Smooth muscle cell of the brain vasculature (primary cell): ENCODE measurements around the gene TEF.

Experiments
- DNase-seq: peaks from one replicate; pipeline ENCODE4 v3.0.0-alpha.2; 2012; ENCODE audit warnings: low read depth, low spot score

The TEF gene, protein sequence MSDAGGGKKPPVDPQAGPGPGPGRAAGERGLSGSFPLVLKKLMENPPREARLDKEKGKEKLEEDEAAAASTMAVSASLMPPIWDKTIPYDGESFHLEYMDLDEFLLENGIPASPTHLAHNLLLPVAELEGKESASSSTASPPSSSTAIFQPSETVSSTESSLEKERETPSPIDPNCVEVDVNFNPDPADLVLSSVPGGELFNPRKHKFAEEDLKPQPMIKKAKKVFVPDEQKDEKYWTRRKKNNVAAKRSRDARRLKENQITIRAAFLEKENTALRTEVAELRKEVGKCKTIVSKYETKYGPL

DNA sequence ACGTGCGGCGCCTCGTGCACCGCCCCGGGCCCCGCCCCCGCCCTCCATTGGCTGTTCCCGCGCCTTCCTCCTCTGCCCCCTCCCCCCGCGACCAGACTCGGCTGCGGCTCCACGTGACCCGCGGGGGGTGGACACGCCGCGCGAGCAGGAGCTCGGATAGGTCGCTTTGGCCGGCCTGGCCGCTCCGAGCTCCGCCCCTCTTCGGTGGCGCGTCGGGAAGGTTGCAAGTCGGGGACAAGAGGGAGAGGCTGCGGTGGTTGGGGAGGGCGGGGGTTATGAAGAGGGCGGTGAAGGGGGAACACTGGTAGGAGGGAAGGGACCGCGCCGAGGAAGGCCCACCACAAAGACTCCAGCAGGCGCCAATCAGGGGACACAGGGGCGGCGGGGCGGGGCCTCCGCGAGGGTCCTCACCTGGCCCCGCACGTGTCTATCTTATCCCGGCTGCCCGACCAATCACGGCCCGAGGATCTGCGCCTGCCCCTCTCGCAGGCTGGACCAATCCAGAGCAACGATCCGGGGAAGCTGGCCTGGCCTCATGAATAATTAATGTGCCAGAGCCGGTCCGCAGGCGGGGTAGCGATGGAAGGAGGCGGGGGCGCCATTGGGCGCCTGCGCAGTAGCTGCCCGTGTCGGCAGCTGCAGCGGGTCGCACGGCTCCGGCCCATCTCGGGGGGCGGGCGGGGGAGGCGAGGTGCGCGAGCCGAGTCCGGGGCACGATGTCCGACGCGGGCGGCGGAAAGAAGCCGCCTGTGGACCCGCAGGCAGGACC is at the start of gene TEF:
Gene TEF (plus strand): TSS at position 614 of the 769 bp plus-strand sequence. CDS start 103 bp downstream, at position 717.
- peak; percentile 96 for DNase-seq

- no peak for DNase-seq
Observed at GRCh38 chr22:41332217-41332939, 49.4 kb upstream of the TEF start.

DNA sequence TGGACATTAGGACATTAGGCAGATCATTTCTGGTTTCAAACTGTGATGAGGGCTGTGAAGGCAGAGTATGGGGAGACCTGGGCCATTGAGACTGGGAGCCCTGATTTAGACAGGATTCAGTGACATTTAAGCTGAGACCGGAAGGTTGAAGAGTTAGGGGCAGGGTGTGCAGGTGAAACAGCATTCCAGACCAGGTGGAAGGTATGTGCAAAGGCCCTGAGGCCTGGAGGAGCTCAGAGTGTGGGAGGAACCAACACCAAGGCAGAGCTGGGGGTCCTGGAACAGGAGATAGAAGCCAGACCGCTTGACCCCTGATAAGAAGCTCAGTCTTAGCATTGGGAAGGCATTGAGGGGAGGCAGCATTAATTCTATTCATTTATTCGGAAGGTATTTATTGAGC is 47.9 kb upstream of the TEF start:
- no peak for DNase-seq

- DNase-seq = no peak
Observed at GRCh38 chr22:41334215-41334614, 47.5 kb upstream of the TEF start.

DNA sequence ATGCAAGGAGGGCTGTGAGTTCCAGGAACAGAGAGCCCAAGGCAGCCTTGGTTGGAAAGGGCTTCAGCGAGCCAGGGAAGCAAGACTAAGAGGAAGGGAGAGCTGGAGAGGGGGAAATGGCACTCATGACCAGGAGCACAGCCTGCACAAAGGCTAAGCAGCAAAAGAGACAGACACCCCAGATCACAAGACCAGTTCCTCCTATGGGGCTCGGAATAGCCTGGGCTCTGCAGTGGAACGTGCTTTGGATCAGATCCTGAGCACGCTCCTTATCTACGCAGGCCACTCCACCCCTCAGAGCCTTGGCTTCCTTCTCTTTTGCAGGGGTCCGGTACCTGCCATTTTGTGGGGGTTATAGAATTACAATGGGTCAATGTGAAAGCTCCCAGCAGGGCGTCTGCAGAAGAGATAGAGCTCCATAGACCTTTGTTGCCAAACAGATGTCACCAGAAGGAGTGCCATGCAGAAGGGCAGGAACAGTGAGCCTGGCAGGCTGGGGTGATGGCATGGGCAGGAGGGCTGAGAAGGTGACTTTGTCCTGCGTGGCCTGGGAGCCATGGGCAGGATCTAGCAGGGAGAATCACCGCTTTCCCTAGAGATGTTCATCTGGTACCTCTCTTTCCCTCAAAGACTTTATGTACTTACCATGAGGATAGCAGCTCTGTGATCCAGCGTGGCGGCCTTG is 46.6 kb upstream of the TEF start:
- DNase-seq = no peak

- DNase-seq = no peak
Observed at GRCh38 chr22:41338614-41339212, 43.0 kb upstream of the TEF start.

- no peak for DNase-seq
Observed at GRCh38 chr22:41339823-41340222, 41.9 kb upstream of the TEF start.

GRCh38 chr22:41340357-41340756 is 41.4 kb upstream of the TEF start:
- no peak for DNase-seq

- DNase-seq = no peak
Observed at GRCh38 chr22:41341012-41341411, 40.7 kb upstream of the TEF start.

DNA sequence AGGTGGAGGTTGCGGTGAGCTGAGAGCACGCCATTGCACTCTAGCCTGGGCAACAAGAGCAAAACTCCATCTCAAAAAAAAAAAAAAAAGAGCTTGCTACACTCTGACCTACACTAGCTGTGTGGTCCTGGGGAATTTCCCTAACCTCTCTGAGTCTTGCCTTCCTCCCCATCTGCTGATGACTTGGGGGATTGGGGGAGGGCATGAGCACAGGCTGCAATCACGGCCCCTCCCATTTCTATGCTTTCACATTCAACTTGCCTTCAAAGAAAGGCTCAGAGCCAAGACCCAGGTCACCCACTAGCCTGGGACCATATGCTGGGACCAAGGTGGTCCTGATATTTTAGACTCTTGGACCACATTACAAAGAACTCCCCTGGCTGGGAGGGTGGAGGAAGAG is 39.8 kb upstream of the TEF start:
- no peak for DNase-seq

DNA sequence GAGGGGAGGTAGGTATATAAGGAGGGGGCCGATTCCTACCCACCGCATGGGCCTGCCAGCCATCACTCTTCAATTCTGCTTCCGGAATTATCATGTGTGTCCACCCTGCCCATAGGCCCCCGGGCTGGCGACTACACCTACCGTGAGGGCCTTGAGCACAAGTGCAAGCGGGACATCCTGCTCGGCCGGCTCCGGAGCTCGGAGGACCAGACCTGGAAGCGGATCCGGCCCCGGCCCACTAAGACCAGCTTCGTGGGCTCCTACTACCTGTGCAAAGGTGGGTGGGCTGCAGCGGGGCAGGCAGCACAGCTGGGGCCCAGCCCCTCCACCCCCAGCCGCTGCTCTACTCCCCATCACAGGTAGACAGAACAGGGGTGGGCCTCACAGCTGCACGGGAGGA is 38.4 kb upstream of the TEF start:
- no peak for DNase-seq

GRCh38 chr22:41343717-41344116 is 38.0 kb upstream of the TEF start:
- DNase-seq = no peak

- DNase-seq = no peak
Observed at GRCh38 chr22:41344189-41344788, 37.5 kb upstream of the TEF start.

DNA sequence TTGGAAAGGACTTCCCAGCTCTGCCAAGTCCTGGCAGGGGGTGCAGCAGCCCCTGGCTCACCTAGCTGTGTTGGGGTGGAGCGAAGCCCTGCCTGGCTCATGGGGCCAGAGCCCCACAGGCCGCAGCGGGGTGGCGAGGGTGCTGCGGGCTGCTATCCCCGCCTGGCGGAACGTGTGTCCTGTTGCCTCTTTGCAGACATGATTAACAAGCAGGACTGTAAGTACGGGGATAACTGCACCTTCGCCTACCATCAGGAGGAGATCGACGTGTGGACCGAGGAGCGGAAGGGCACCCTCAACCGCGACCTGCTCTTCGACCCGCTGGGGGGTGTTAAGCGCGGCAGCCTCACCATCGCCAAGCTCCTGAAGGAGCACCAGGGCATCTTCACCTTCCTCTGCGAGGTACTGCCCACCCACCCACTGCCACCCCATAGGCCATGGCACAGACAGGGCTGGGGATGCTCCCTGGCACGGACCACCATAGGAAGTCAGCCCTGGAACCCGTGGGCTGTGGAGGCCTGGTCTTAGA is 35.9 kb upstream of the TEF start:
- no peak for DNase-seq

GRCh38 chr22:41347066-41347859 is 34.5 kb upstream of the TEF start:
- no peak for DNase-seq

- no peak for DNase-seq
Observed at GRCh38 chr22:41348964-41349484, 32.7 kb upstream of the TEF start.

- DNase-seq = no peak
Observed at GRCh38 chr22:41350087-41350486, 31.7 kb upstream of the TEF start.

DNA sequence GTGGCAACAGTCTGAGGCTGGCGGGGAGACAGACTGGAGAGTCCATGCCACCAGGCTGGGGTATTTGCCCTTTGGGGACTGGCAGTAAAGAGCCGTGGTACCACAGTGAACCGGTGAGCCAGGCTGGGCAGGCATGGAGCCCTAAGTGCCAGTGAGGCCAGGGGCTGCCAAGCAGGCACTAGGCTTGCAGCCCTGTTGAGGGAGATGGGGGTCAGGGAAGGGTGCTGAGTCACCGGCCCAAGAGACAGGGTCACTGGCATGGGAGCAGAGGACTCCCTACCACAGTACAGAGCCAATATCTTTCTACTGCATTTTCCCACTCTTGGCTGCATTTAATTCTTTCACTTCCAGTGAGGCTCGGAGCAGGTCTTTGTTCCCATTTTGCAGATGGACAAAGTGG is 30.7 kb upstream of the TEF start:
- DNase-seq = no peak

DNA sequence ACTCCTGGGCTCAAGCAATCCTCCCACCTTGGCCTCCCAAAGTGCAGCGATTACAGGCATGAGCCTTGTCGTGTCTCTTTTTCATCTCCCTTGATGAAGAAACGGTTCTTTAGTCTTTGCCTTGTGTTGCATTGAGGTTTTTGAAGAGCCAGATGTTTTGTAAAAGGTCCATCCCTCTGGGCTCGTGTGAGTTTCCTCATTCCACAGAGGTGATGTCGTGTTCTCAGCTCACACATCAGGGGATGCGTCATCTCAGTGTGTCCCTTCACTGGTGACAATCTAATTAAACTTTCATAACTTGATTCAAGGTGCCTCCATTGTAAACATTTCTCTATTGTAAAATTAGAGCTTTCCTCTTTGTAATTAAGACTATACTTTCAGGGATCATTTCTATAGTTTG is 29.7 kb upstream of the TEF start:
- no peak for DNase-seq
